SK-N-SH (cell line): ENCODE results near the gene PTPN2. TPM values are rescaled to one million over a fixed set of nuclear protein-coding genes. Genes with fewer than 3 reads are reported as not detected.

Experiments
- CTCF ChIA-PET: fragments of 300-600, 350-600 bp; formaldehyde crosslinking; extraction: SDS; loops from one replicate; lab custom pipeline; 2021; lab: Yijun Ruan, JAX
- POLR2A ChIA-PET: fragments of 350-600 bp; sonication (Branson Sonifier 250); formaldehyde crosslinking; extraction: SDS; loops from one replicate; lab custom pipeline; 2020; ENCODE audit warnings: antibody characterized with exemption, inconsistent platforms; lab: Yijun Ruan, JAX
- DNase-seq: peaks from one replicate; pipeline ENCODE4 v3.0.0; 2012
- H2AFZ ChIP-seq: fragments of 200-600 bp; sonication (generic); 2 replicates; pipeline ENCODE4 v1.8.1; 2016; ENCODE audit warnings: antibody characterized with exemption, mild to moderate bottlenecking, low read depth
- H3F3A ChIP-seq: fragments of 200-600 bp; sonication (generic); replicated peaks from 2 replicates; pipeline ENCODE3; 2016; ENCODE audit warnings: antibody characterized with exemption, mild to moderate bottlenecking; ENCODE audit not compliant: insufficient read depth
- H3K27ac ChIP-seq, 2 experiments: fragments of 200-500 bp in 1 of 2; fragments of 200-600 bp in 1 of 2; sonication (Bioruptor generic) in 1 of 2; sonication (generic), shearing (Covaris generic) in 1 of 2; 2 replicates each; pipeline versions ENCODE4 v1.5.1 to v1.6.1; 2014 to 2016; ENCODE audit warnings: low read depth in 2 of 2, inconsistent platforms in 1 of 2, low read length in 1 of 2, mild to moderate bottlenecking in 1 of 2, mixed read lengths in 1 of 2
- H3K27me3 ChIP-seq: fragments of 200-600 bp; sonication (generic), shearing (Covaris generic); 2 replicates; pipeline ENCODE4 v1.6.1; 2016; ENCODE audit warnings: mixed run types; ENCODE audit not compliant: insufficient read depth
- H3K36me3 ChIP-seq, 2 experiments: fragments of 200-500 bp in 1 of 2; fragments of 200-600 bp in 1 of 2; sonication (Bioruptor generic) in 1 of 2; sonication (generic) in 1 of 2; replicated peaks in 1 of 2; 2 replicates each; pipeline versions ENCODE3 to v1.5.1; 2014 to 2016; ENCODE audit warnings: low read length in 1 of 2, mild to moderate bottlenecking in 1 of 2; ENCODE audit not compliant: insufficient read depth in 2 of 2, control insufficient read depth in 1 of 2
- H3K4me1 ChIP-seq, 2 experiments: fragments of 200-500 bp in 1 of 2; fragments of 200-600 bp in 1 of 2; sonication (Bioruptor generic) in 1 of 2; sonication (generic), shearing (Covaris generic) in 1 of 2; 2 replicates each; pipeline versions ENCODE4 v1.5.1 to v1.6.1; 2014 to 2016; ENCODE audit warnings: low read depth in 1 of 2, low read length in 1 of 2, mixed run types in 1 of 2; ENCODE audit not compliant: insufficient read depth in 2 of 2, control insufficient read depth in 1 of 2
- H3K4me2 ChIP-seq: fragments of 200-600 bp; sonication (generic), shearing (Covaris generic); 2 replicates; pipeline ENCODE4 v1.6.1; 2017; ENCODE audit warnings: mixed run types
- H3K4me3 ChIP-seq, 2 experiments: fragments of 200-500 bp in 1 of 2; fragments of 200-600 bp in 1 of 2; sonication (Bioruptor generic) in 1 of 2; sonication (generic), shearing (Covaris generic) in 1 of 2; 2 replicates each; pipeline versions ENCODE4 v1.5.1 to v1.8.1; 2014 to 2016; ENCODE audit warnings: low read depth in 2 of 2, inconsistent platforms in 1 of 2, low read length in 1 of 2, mild to moderate bottlenecking in 1 of 2, mixed read lengths in 1 of 2, moderate library complexity in 1 of 2
- H3K79me2 ChIP-seq: fragments of 200-600 bp; sonication (generic); 2 replicates; pipeline ENCODE4 v1.8.1; 2017; ENCODE audit warnings: mild to moderate bottlenecking; ENCODE audit not compliant: insufficient read depth
- H3K9ac ChIP-seq: fragments of 200-600 bp; sonication (generic); 2 replicates; pipeline ENCODE4 v1.6.1; 2017; ENCODE audit warnings: mixed run types
- H3K9me2 ChIP-seq: fragments of 200-600 bp; sonication (generic); 2 replicates; pipeline ENCODE4 v1.6.1; 2017; ENCODE audit warnings: mixed run types
- H3K9me3 ChIP-seq: fragments of 200-600 bp; sonication (generic); 2 replicates; pipeline ENCODE4 v1.6.1; 2017; ENCODE audit warnings: mixed run types, mild to moderate bottlenecking, moderate library complexity
- H4K20me1 ChIP-seq: fragments of 200-600 bp; sonication (generic); 2 replicates; pipeline ENCODE4 v1.6.1; 2017; ENCODE audit warnings: mild to moderate bottlenecking, mixed run types; ENCODE audit not compliant: insufficient read depth
- CHD2 ChIP-seq: fragments of 150-350 bp; IDR thresholded peaks from 2 replicates; pipeline ENCODE4 v1.6.1; 2018; ENCODE audit warnings: low read length; ENCODE audit not compliant: partially characterized antibody
- ELF1 ChIP-seq: IDR thresholded peaks from 2 replicates; pipeline ENCODE4 v1.4.0; 2012
- EP300 ChIP-seq, 2 experiments: IDR thresholded peaks; 2 replicates each; pipeline versions ENCODE4 v1.4.0 to v1.6.1; 2012; ENCODE audit warnings: borderline replicate concordance in 1 of 2, low read depth in 1 of 2, low read length in 1 of 2
- FOXJ3 ChIP-seq: sonication (generic); formaldehyde crosslinking; IDR thresholded peaks from 2 replicates; pipeline ENCODE4 v1.5.1; 2020; ENCODE audit warnings: mild to moderate bottlenecking, missing genetic modification reagents
- FOXM1 ChIP-seq: IDR thresholded peaks from 2 replicates; pipeline ENCODE4 v1.4.0; 2012; ENCODE audit warnings: low read depth, mild to moderate bottlenecking
- RCOR1 ChIP-seq: fragments of 150-350 bp; IDR thresholded peaks from 2 replicates; pipeline ENCODE4 v1.6.1; 2017; ENCODE audit warnings: antibody characterized with exemption, low read length
- RFX5 ChIP-seq: IDR thresholded peaks from 2 replicates; pipeline ENCODE4 v1.6.1; 2012; ENCODE audit warnings: mild to moderate bottlenecking, improper control_type of control experiment, low read length
- SMC3 ChIP-seq: IDR thresholded peaks from 2 replicates; pipeline ENCODE4 v1.6.1; 2012; ENCODE audit warnings: low read depth, low read length, improper control_type of control experiment
- WGBS: methylation state at CpG from one replicate; pipeline ENCODE4 v1.1.6; 2017; ENCODE audit warnings: low lambda C conversion rate; 5-methylcytosine and 5-hydroxymethylcytosine counted together
- polyA plus RNA-seq, 3 experiments: library from polyadenylated mRNA; depleted of rRNA; stranded (reverse); fragments of >200 nt; gene quantifications; 2 replicates each; pipeline ENCODE4 v1.2.3, GENCODE V29; 2012
- TF ChIP-seq, protein P1 (sequence below): IDR thresholded peaks from 2 replicates; pipeline ENCODE4; 2012
- TF ChIP-seq, protein P2 (sequence below): fragments of 150-350 bp; IDR thresholded peaks from 2 replicates; pipeline ENCODE4 v1.6.1; 2016; ENCODE audit warnings: mild to moderate bottlenecking, low read depth, low read length
- TF ChIP-seq, protein P3 (sequence below): IDR thresholded peaks from 2 replicates; pipeline ENCODE4 v1.4.0; 2012; ENCODE audit warnings: low read depth, borderline replicate concordance
- TF ChIP-seq, protein P4 (sequence below): IDR thresholded peaks from 2 replicates; pipeline ENCODE4 v1.4.0; 2012; ENCODE audit warnings: low read depth, borderline replicate concordance
- TF ChIP-seq, protein P5 (sequence below): IDR thresholded peaks from 2 replicates; pipeline ENCODE4 v1.4.0; 2012; ENCODE audit warnings: low read depth

PTPN2 gene
- polyA plus RNA-seq, 1 of the 3 experiments (the other 2 are of a cell fraction), result 11.2 TPM

DNA sequence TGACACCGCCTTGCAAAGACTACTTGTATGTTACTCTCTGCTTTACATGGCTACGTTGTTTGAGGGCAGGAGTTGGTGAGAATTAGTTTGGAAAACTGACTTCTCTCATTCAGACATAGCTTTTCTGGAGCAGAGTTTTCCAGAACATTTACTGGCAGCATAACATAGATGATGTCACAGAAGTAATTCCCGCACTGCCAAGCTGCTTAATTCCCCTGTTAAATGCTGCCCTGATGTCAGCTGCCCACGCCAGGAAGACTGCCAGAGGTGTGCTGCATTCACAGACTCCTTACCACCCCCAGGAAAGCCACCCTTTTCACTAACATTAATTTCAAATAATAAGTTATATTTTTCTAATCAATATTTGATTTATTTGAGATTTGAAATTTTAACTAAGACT, 24.7 kb upstream of the PTPN2 start:
- ChIA-PET POLR2A (no interaction called here), CTCF (interaction anchor here (1.3 to 2.1 kb wide), 2 partner anchors 25 to 165 kb away, joined by 4 to 6 read pairs; no protein-coding TSS in a partner anchor)
- Histone ChIP-seq H3K4me1 (peaks cover 0 to 7% of the 10 kb centered on the region in 2 experiments; a peak in 2 of 4 replicates), H3K9me2 (no peaks in the 10 kb centered on the region), H3K4me3 (no peak overlapping the region), H3K36me3 (no peaks in the 10 kb centered on the region), H3K9me3 (0 out of 2 replicates have a peak, but pooled peaks cover 4% of the 10 kb centered on the region), H4K20me1 (peaks cover 6% of the 10 kb centered on the region; the same call in 1 of the 2 replicates), H3F3A (peaks cover 13% of the 10 kb centered on the region), H3K79me2 (no peaks in the 10 kb centered on the region), H3K9ac (no peak overlapping the region), H3K27me3 (no peaks in the 10 kb centered on the region), H3K4me2 (no peak overlapping the region), H3K27ac (no peak overlapping the region), H2AFZ (0 out of 2 replicates have a peak overlapping the region, but pooled peaks have one; percentile 2)
- no peak for TF ChIP-seq FOXM1
- no peak for DNase-seq
- WGBS, result 73% methylated on average over 4 of the region's 4 CpGs

DNA sequence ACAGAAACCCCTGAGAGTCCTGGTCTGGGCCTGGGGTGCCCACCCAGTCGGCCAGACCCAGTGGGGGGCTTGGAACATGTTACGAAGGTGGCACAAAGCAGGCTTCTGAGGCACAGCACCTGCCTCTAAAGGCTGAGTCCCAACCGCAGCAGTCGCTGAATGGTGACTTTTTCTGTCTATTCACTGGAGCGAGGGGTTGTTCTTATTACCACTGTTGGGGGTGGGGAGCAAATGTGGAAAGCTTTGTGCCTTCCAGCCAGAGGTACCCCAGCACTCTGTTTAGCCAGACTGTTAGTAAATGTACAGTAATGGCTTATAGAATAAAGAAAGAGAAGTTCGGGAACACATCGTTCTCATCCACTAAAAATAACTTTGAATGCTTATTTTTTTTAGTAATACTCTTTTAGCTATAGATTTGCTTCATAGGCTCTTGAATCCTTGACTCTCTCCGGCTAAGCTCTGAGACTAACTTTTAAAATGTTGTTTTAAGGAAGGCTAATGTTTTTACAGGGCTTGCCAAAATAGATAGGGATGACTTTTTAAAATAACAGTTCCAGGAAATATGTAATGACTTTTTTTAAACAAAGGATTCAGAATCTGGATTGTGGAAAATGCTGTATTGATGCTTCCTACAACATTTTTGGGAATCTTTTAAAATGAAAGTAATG, 23.4 kb upstream of the PTPN2 start:
- H4K20me1 ChIP-seq, result peaks cover 6% of the 10 kb centered on the region; the same call in 1 of the 2 replicates
- CTCF ChIA-PET, result interaction anchor here (0.8 to 2.1 kb wide), 4 partner anchors 11 to 27 kb away, joined by 3 to 6 read pairs (median 5); no protein-coding TSS in a partner anchor
- peak overlapping the region in 1 of 2 experiments; percentile 75; a peak in 2 of 4 replicates for H3K27ac ChIP-seq
- POLR2A ChIA-PET, result no interaction called here
- no peaks in the 10 kb centered on the region for H3K9me2 ChIP-seq
- no peaks in the 10 kb centered on the region for H3K27me3 ChIP-seq
- H2AFZ ChIP-seq, result 0 out of 2 replicates have a peak overlapping the region, but pooled peaks have one; percentile 28
- H3K79me2 ChIP-seq, result no peaks in the 10 kb centered on the region
- H3K9ac ChIP-seq, result no peak overlapping the region
- peaks cover 0 to 7% of the 10 kb centered on the region in 2 experiments; a peak in 2 of 4 replicates for H3K4me1 ChIP-seq
- TF ChIP-seq ELF1 (no peak), SMC3 (no peak), RCOR1 (no peak), EP300 (IDR thresholded peaks at IDR 0.05; ENCODE audit: borderline replicate concordance in 1 of 2, low read depth in 1 of 2, low read length in 1 of 2) (no peak), FOXJ3 (CRISPR knock-in tag) (no peak), RFX5 (no peak), CHD2 (no peak), FOXM1 (no peak)
- TF ChIP-seq, protein P1, sequence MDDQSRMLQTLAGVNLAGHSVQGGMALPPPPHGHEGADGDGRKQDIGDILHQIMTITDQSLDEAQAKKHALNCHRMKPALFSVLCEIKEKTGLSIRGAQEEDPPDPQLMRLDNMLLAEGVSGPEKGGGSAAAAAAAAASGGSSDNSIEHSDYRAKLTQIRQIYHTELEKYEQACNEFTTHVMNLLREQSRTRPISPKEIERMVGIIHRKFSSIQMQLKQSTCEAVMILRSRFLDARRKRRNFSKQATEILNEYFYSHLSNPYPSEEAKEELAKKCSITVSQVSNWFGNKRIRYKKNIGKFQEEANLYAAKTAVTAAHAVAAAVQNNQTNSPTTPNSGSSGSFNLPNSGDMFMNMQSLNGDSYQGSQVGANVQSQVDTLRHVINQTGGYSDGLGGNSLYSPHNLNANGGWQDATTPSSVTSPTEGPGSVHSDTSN, result no peak
- TF ChIP-seq, protein P2, sequence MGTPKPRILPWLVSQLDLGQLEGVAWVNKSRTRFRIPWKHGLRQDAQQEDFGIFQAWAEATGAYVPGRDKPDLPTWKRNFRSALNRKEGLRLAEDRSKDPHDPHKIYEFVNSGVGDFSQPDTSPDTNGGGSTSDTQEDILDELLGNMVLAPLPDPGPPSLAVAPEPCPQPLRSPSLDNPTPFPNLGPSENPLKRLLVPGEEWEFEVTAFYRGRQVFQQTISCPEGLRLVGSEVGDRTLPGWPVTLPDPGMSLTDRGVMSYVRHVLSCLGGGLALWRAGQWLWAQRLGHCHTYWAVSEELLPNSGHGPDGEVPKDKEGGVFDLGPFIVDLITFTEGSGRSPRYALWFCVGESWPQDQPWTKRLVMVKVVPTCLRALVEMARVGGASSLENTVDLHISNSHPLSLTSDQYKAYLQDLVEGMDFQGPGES, result no peak
- TF ChIP-seq, protein P3, sequence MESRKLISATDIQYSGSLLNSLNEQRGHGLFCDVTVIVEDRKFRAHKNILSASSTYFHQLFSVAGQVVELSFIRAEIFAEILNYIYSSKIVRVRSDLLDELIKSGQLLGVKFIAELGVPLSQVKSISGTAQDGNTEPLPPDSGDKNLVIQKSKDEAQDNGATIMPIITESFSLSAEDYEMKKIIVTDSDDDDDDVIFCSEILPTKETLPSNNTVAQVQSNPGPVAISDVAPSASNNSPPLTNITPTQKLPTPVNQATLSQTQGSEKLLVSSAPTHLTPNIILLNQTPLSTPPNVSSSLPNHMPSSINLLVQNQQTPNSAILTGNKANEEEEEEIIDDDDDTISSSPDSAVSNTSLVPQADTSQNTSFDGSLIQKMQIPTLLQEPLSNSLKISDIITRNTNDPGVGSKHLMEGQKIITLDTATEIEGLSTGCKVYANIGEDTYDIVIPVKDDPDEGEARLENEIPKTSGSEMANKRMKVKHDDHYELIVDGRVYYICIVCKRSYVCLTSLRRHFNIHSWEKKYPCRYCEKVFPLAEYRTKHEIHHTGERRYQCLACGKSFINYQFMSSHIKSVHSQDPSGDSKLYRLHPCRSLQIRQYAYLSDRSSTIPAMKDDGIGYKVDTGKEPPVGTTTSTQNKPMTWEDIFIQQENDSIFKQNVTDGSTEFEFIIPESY, result no peak
- TF ChIP-seq, protein P4, sequence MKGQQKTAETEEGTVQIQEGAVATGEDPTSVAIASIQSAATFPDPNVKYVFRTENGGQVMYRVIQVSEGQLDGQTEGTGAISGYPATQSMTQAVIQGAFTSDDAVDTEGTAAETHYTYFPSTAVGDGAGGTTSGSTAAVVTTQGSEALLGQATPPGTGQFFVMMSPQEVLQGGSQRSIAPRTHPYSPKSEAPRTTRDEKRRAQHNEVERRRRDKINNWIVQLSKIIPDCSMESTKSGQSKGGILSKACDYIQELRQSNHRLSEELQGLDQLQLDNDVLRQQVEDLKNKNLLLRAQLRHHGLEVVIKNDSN, result no peak
- TF ChIP-seq, protein P5, sequence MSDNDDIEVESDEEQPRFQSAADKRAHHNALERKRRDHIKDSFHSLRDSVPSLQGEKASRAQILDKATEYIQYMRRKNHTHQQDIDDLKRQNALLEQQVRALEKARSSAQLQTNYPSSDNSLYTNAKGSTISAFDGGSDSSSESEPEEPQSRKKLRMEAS, result no peak
- H3K4me2 ChIP-seq, result peak overlapping the region; percentile 75
- H3F3A ChIP-seq, result peaks cover 13% of the 10 kb centered on the region
- peak overlapping the region in 1 of 2 experiments; percentile 56; a peak in 2 of 4 replicates for H3K4me3 ChIP-seq
- H3K36me3 ChIP-seq, result no peaks in the 10 kb centered on the region
- no peak for DNase-seq
- no peaks in the 10 kb centered on the region for H3K9me3 ChIP-seq
- WGBS, result 65% methylated on average over 7 of the region's 8 CpGs
